ENCODE measurements around the gene MYRF.

DNA sequence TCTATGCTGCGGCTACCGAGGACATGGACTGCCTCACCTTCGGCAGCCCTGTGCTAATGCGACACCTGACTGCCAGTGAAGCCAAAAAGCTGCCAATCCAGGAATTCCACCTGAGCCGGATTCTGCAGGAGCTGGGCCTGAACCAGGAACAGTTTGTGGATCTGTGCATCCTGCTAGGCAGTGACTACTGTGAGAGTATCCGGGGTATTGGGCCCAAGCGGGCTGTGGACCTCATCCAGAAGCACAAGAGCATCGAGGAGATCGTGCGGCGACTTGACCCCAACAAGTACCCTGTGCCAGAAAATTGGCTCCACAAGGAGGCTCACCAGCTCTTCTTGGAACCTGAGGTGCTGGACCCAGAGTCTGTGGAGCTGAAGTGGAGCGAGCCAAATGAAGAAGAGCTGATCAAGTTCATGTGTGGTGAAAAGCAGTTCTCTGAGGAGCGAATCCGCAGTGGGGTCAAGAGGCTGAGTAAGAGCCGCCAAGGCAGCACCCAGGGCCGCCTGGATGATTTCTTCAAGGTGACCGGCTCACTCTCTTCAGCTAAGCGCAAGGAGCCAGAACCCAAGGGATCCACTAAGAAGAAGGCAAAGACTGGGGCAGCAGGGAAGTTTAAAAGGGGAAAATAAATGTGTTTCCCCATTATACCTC is 43.6 kb downstream of the MYRF start:
- TF ChIP-seq, protein P1, sequence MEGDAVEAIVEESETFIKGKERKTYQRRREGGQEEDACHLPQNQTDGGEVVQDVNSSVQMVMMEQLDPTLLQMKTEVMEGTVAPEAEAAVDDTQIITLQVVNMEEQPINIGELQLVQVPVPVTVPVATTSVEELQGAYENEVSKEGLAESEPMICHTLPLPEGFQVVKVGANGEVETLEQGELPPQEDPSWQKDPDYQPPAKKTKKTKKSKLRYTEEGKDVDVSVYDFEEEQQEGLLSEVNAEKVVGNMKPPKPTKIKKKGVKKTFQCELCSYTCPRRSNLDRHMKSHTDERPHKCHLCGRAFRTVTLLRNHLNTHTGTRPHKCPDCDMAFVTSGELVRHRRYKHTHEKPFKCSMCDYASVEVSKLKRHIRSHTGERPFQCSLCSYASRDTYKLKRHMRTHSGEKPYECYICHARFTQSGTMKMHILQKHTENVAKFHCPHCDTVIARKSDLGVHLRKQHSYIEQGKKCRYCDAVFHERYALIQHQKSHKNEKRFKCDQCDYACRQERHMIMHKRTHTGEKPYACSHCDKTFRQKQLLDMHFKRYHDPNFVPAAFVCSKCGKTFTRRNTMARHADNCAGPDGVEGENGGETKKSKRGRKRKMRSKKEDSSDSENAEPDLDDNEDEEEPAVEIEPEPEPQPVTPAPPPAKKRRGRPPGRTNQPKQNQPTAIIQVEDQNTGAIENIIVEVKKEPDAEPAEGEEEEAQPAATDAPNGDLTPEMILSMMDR (conservative IDR thresholded peaks at IDR 0.05) = no peak
- no peak for TF ChIP-seq ZFX (IDR thresholded peaks at IDR 0.05)

Data from C4-2B (cell line).